CD4-positive, alpha-beta T cell treated with Interleukin-4 for 4 hours (primary cell): Measurements from ENCODE around the gene MROH2B.

ENCODE experiments used
- DNase-seq: peaks from one replicate; pipeline ENCODE4 v3.0.0-alpha.2; 2020

Gene MROH2B

GRCh38 chr5:41012318-41012717, 58.8 kb downstream of the MROH2B start:
- DNase-seq, result no peak

- DNase-seq, result no peak
These were observed 60.6 kb downstream of the MROH2B start for GRCh38 chr5:41010572-41010971.

- no peak for DNase-seq
These were observed 61.9 kb downstream of the MROH2B start for GRCh38 chr5:41009232-41009631.

GRCh38 chr5:41004931-41005330, 66.2 kb downstream of the MROH2B start:
- no peak for DNase-seq

DNA sequence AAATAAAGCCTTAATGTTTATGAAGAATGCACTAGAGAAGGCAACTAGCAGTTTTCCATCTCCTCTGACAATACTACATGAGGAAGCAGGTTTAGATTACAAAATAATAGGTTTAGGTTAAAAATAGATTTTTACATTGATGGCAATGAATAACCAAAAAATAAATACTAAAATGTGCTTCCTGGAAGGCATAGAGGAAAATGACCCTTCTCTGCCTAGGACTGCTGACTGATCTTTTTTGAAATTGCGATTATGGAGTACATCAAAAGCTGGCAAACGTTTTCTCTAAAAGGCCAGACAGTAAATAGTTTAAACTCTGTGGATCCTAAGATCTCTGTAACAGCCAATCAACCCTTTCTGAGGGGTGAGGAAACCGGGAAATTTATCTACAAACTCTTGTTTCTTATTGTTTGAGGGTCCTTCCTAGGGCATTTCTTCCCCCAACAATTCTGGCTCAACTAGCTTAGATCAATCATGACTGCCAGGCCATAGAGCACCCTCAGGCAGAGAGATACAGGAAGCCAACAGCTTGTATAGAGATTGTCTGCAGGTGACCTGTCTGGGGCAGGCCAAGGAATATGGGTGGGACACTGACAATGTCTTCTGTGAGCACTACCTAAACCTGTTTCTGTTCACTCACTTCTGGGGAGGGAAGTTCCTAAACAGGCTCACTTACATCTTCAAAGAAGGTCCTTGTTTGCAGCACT, 67.3 kb downstream of the MROH2B start:
- no peak for DNase-seq

DNA sequence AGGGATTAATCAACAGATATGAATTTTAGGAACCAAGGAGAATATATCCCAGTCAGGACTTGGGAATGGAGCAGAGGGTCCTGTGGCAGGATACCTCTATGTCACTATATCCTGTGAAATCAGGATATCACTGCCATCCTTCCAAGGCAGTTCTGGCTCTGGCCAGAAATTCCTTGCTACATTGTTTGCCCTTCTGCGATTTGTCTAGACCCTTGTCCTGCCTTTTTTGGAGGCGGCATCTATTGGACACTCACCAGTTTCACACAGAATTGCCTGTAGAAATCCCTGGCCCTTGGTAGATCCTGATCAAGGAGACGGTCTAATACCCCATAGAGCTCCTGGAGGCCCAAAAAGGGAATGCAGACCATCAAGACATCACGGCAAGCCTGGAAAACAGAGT, 71.2 kb downstream of the MROH2B start:
- DNase-seq, result no peak

DNA sequence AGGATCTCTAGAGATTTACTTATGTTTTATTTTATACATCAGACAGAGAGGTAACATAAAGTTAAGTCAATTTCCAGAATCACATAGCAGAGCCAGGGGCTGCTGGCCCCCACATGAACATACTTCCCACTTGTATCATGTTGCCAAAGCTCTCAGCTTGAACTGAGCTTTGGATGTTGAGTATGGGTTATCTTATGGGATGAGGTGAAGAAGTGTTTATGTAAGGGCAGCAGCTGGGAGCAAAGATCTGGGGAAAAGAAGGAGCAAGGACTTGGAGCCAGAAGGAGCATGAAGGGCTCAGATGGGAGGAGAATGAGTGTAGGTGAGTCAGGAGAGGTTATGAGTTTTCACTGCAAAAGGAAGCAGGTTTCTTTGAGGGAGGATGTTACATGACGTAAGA, 72.0 kb downstream of the MROH2B start:
- no peak for DNase-seq

DNA sequence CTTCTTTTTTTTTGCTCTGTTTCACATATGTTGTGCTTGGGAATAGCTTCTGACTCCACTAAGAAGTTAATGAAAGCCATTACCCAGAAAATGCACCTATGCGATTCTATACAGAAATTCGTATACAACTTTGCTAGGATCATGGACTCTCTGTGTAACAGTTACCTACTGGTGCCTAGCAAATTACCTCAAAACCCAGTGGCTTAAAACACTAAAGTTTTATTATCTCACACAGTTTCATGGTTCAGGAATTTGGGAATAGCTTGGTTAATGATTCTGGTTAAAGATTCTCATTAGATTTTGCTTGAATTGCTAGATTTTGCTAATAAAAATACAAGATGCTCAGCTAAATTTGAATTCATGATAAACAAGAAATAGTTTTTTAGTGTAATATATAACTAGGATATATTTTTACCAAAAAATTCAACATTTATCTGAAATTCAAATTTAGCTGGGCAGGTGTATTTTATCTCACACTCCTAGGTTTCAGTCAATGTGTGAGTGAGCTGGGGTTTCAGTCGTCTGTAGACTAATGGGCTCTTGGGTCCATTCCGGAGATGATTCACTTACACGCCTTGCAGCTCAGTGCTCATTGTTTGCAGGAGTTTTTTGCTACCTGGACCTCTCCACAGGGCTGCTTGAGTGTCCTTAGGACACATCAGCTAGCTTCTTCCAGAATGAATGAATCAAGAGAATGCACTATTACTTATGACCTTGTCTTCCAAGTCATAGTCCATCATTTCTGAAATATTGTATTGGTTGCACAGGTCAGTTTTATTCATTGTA, 75.1 kb downstream of the MROH2B start:
- DNase-seq, result no peak

DNA sequence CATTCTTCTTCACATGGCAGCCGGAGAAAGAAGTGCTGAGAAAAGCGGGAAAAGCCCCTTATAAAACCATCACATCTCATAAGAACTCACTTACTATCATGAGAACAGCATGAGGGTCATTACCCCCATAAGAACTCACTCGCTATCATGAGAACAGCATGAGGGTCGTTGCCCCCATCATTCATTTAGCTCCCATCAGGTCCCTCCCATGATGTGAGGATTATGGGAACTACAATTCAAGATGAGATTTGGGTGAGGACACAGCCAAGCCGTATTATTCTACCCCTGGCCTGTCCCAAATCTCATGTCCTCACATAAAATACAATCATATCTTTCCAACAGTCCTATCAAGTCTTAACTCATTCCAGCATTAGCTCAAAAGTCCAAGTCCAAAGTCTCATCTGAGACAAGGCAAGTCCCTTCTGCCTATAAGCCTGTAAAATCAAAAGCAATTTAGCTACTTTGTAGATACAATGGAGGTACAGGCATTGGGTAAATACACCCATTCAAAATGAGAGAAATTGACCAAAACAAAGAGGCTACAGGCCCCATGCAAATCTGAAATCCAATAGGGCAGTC, 79.1 kb downstream of the MROH2B start:
- DNase-seq, result no peak

GRCh38 chr5:40991168-40991980, 79.8 kb downstream of the MROH2B start:
- no peak for DNase-seq

GRCh38 chr5:40988746-40989510, 82.2 kb downstream of the MROH2B start:
- no peak for DNase-seq

DNA sequence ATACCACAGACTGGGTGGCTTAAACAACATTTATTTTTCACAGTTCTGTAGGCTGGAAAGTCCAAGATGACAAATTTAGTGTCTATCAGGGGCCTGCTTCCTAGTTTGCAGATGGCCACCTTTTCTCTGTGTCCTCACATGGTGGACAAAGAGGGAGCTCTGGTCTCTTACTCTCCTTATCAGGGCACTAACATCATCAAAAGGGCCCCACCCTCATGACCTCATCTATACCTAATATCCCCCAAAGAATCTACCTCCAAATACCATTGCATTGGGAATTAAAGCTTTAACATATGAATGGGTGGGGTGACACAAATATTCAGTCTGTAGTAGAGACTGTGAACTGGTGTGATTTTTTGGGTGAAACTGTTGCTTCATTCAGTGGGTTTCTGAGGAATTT, 83.8 kb downstream of the MROH2B start:
- DNase-seq, result no peak

DNA sequence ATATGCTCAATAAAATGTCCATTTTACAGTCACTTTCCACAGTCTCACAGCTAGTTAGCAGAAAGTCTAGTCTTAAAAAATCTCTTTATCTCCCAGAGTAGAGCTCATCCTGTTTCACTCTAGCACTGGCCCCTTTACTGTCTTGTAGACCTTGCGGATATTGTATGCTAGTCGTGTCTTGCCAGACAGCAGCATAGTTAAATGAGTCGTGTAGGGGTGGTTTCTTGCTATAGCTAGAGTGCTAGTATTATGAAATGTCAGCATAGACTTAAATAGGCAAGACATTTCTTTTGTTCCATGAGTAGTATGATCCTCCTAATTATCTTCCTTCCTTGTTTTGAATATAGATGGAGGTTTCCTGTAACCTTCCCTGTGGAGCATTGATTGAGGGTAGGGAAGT, 84.5 kb downstream of the MROH2B start:
- no peak for DNase-seq

DNA sequence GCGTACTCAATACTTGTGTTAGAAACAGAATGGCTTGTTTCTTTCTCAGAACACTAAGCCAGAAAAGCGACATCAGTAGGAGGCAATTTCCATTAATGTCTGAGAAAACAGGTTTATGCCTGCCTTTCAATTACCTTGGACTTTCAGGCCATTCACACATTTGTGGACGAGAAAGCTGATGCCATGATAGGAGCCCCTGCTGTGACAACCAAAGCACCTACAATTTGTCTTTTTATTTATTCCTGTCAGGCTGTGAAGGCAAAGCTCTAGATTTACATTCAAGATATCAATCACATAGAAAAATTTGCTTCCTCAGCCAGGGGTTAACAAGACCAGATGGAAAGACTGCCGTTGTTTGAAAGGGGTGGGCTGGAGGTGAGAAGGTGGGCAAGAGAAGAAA, 85.6 kb downstream of the MROH2B start:
- DNase-seq, result no peak

GRCh38 chr5:40984884-40985283, 86.3 kb downstream of the MROH2B start:
- no peak for DNase-seq

DNA sequence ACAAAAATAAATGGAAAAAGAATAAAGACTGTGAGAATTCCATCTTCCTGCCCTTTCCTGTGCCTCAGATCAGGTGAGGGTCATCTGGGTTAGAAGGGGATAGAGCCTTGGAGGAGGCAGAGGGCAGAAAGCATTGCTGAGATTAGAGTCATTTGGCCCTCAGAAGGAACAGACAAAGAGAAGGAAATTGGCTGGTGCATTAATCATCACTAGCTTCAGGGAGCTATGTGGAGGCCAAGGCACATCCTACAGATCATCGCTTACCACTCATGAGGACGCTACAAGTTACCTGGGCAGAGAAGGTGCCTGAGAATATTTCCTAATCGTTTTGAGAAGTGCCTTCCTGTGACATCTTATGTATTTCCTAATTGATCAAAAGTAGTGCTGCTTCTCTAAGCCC, 87.4 kb downstream of the MROH2B start:
- DNase-seq, result no peak

DNA sequence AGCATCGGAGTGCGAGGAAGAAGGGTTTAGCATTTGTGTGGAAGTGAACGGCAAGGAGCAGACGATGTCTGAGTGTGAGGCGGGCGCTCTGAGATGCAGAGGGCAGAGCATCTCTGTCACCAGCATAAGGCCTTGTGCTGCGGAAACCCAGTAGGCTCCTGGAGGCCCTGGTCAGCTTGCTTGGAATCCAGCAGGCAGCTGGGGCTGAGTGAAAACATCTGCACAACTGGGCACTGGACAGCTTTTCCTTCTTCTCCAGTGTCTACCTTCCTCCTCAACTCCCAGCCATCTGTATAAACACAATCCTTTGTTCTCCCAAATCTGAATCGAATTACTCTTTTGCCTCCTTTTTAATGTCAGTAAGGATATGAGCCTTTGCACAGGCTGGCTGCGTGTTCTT, 89.7 kb downstream of the MROH2B start:
- no peak for DNase-seq

GRCh38 chr5:40976836-40977235, 94.3 kb downstream of the MROH2B start:
- no peak for DNase-seq

- no peak for DNase-seq
These were observed 95.1 kb downstream of the MROH2B start for GRCh38 chr5:40976041-40976440.

DNA sequence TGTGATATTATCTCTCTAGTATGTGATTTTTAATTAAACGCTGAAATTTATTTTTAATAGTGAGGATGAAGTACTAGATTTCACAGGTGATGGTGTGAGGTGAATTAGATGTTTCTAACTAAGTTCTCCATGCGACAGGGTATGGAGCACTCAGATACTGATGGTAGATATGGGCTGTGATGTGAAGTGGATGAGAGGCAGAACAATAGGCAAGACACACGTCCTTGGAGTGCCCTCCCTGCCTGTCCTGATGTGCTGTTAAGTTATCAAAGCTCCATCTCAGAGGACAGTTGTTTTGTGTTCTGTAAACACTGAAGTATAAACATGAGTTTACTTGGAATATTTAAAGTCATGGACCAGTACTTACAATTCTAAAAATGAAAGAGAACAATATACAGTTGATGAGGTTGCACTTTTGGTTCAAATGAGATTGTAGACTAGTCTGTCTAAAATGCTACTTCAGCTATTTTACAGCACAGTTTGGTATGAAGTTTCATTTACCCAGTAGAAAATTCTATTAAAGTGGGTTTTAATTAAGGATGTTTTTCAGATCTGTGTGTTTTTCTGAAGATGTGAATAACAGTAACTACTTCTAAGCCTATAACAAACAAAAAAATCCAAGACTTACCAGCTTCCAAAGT, 97.7 kb downstream of the MROH2B start:
- DNase-seq, result no peak

- DNase-seq, result no peak
These were observed 98.7 kb downstream of the MROH2B start for GRCh38 chr5:40972434-40972833.
